K562 (cell line): ENCODE measurements around the gene MYL12A. TPM values are rescaled to one million over a fixed set of nuclear protein-coding genes. Genes with fewer than 3 reads are reported as not detected.
A peak's percentile ranks its signal among the peaks of the same experiment; 100 is the strongest.

Experiments
- ATAC-seq: fragments of 200-7000 bp; cut with Tn5 transposase; 3 replicates; pipeline ENCODE4 v1.9.1; 2020; ENCODE audit warnings: moderate library complexity
- BruUV-seq: library from RNA; stranded (reverse); fragments of 400-500 nt; replicated peaks from 2 replicates; lab custom pipeline; 2021; lab: Mats Ljungman, UMichigan
- CTCF ChIA-PET: fragments of 300-600 bp; formaldehyde crosslinking; extraction: SDS; loops from one replicate; lab custom pipeline; 2021; ENCODE audit warnings: low intra/inter-chr PET ratio; lab: Yijun Ruan, JAX
- POLR2A ChIA-PET: fragments of 300-600, 350-650 bp; sonication (Branson Sonifier 250); formaldehyde crosslinking; extraction: SDS; loops from one replicate; lab custom pipeline; 2021; ENCODE audit warnings: antibody characterized with exemption, inconsistent platforms; lab: Yijun Ruan, JAX
- DNase-seq, 4 experiments: peaks; one replicate each; pipeline versions ENCODE4 v3.0.0 to v3.0.0-alpha.2; 2011 to 2018; ENCODE audit warnings: low spot score in 3 of 4, mixed read lengths in 3 of 4; ENCODE audit errors: extremely low read depth in 1 of 4
- FAIRE-seq: peaks from 2 replicates; lab custom pipeline; 2011; peaks lifted over from hg19 to GRCh38; lab: Jason Lieb, UNC
- H2AFZ ChIP-seq: 2 replicates; pipeline ENCODE4 v1.6.0; 2011; ENCODE audit warnings: low read depth, low read length, control low read depth, inconsistent platforms
- H3K27ac ChIP-seq: fragments of 200-600 bp; 3 replicates; pipeline ENCODE4 v1.8.0; 2011; ENCODE audit warnings: low read depth, mild to moderate bottlenecking, control low read depth, inconsistent platforms, low read length, moderate library complexity, mixed read lengths; ENCODE audit errors: extremely low read depth
- H3K27me3 ChIP-seq, 2 experiments: fragments of 300-600 bp in 1 of 2; 2 replicates in 1 of 2; 3 replicates in 1 of 2; pipeline versions ENCODE4 v1.6.0 to v1.8.0; 2011; ENCODE audit warnings: inconsistent platforms in 2 of 2, low read length in 2 of 2, mild to moderate bottlenecking in 1 of 2, mixed read lengths in 1 of 2, moderate library complexity in 1 of 2; ENCODE audit not compliant: control insufficient read depth in 2 of 2, insufficient read depth in 2 of 2
- H3K36me3 ChIP-seq: fragments of 300-600 bp; 3 replicates; pipeline ENCODE4 v1.8.0; 2011; ENCODE audit warnings: mild to moderate bottlenecking, low read length, inconsistent platforms; ENCODE audit not compliant: control insufficient read depth, insufficient read depth
- H3K4me1 ChIP-seq, 2 experiments: fragments of 200-600 bp in 1 of 2; replicated peaks in 1 of 2; 2 replicates in 1 of 2; 3 replicates in 1 of 2; pipeline versions ENCODE4 v1.5.1 to v1.8.0; 2011; ENCODE audit warnings: inconsistent platforms in 2 of 2, low read length in 2 of 2, mild to moderate bottlenecking in 1 of 2, mixed read lengths in 1 of 2, moderate library complexity in 1 of 2; ENCODE audit not compliant: control insufficient read depth in 2 of 2, insufficient read depth in 2 of 2
- H3K4me2 ChIP-seq: 2 replicates; pipeline ENCODE4 v1.6.1; 2011; ENCODE audit warnings: low read length, control low read depth, inconsistent platforms, mixed read lengths; ENCODE audit not compliant: insufficient read depth
- H3K4me3 ChIP-seq: fragments of 200-600 bp; sonication (generic), shearing (Covaris generic); 2 replicates; pipeline ENCODE4 v1.5.1; 2016; ENCODE audit warnings: control low read depth, inconsistent platforms
- H3K79me2 ChIP-seq: fragments of 200-600 bp; 3 replicates; pipeline ENCODE4 v1.8.0; 2011; ENCODE audit warnings: low read length, inconsistent platforms; ENCODE audit not compliant: control insufficient read depth, insufficient read depth
- H3K9ac ChIP-seq, 2 experiments: 2 replicates each; pipeline versions ENCODE4 v1.6.0 to v1.6.1; 2011; ENCODE audit warnings: low read depth in 2 of 2, low read length in 2 of 2, control low read depth in 1 of 2, inconsistent platforms in 1 of 2, mild to moderate bottlenecking in 1 of 2, mixed read lengths in 1 of 2; ENCODE audit not compliant: insufficient read depth in 1 of 2
- H3K9me1 ChIP-seq: one replicate; pipeline ENCODE4 v1.6.0; 2011; ENCODE audit warnings: inconsistent platforms, mild to moderate bottlenecking, low read length, moderate library complexity; ENCODE audit not compliant: control insufficient read depth, insufficient read depth
- H3K9me3 ChIP-seq: replicated peaks from 2 replicates; pipeline ENCODE4 v1.5.1; 2011; ENCODE audit warnings: low read depth, low read length, inconsistent platforms; ENCODE audit not compliant: control insufficient read depth, insufficient read depth
- H4K20me1 ChIP-seq: replicated peaks from 2 replicates; pipeline ENCODE4 v1.6.1; 2011; ENCODE audit warnings: low read length, inconsistent platforms, mixed read lengths; ENCODE audit not compliant: control insufficient read depth, insufficient read depth
- E2F3 ChIP-seq: fragments of 250-450 bp; sonication (Bioruptor Pico); IDR thresholded peaks from 2 replicates; pipeline ENCODE4 v1.4.0; 2020; ENCODE audit warnings: mild to moderate bottlenecking
- LEF1 ChIP-seq: fragments of 450-650 bp; IDR thresholded peaks from 2 replicates; pipeline ENCODE4 v1.6.1; 2016; ENCODE audit warnings: mild to moderate bottlenecking
- NFE2 ChIP-seq: IDR thresholded peaks from 2 replicates; pipeline ENCODE4 v1.6.1; 2014; ENCODE audit warnings: antibody characterized with exemption, low read depth
- ZFP30 ChIP-seq: fragments of 250-450 bp; sonication (Bioruptor Pico); IDR thresholded peaks from 2 replicates; pipeline ENCODE4 v1.8.0; 2022; ENCODE audit warnings: moderate library complexity, mild to moderate bottlenecking, inconsistent platforms, borderline replicate concordance
- WGBS: fragments of 100-300 bp; shearing (Covaris generic); methylation state at CpG from one replicate; pipeline ENCODE4 v1.1.6; 2016; ENCODE audit warnings: low coverage, mixed read lengths; ENCODE audit not compliant: insufficient coverage; ENCODE audit errors: missing lambda C conversion rate; 5-methylcytosine and 5-hydroxymethylcytosine counted together
- in situ Hi-C: fragments of 300-500 bp; cut with MboI; formaldehyde crosslinking; loops from 4 replicates; pipeline ENCODE4 v1.15.0; 2018; ENCODE audit warnings: inconsistent platforms, mixed read lengths
- intact Hi-C: fragments of 100-400 bp; cut with micrococcal nuclease; formaldehyde crosslinking; loops from 2 replicates; pipeline ENCODE4 v1.14.2; 2022
- polyA plus RNA-seq, 8 experiments: library from polyadenylated mRNA; depleted of rRNA in 4 of 8; stranded (reverse) in 5 of 8; unstranded in 3 of 8; fragments of >200 nt; fragmentation: Nextera tagmentation in 2 of 8; fragmentation: Illumina TruSeq in 1 of 8; extraction: Ambion mirVana in 2 of 8; extraction: Trizol in 1 of 8; gene quantifications; 2 replicates each; pipeline versions ENCODE4 v1.2.1 to v1.2.3, GENCODE V29; 2011 to 2014; ENCODE audit warnings: inconsistent platforms in 1 of 8, missing spikeins in 1 of 8
- total RNA-seq, 7 experiments: library from RNA; depleted of rRNA in 6 of 7; stranded (reverse); fragments of >200 nt in 6 of 7; fragmentation: Illumina TruSeq in 2 of 7; extraction: Trizol in 2 of 7; gene quantifications; 2 replicates each; pipeline versions ENCODE4 v1.2.1 to v1.2.3, GENCODE V29; 2011 to 2021; ENCODE audit warnings: low replicate concordance in 1 of 7
- TF ChIP-seq, protein P1 (sequence below), 2 experiments: fragments of 450-650 bp; formaldehyde crosslinking in 1 of 2; IDR thresholded peaks; 2 replicates each; pipeline versions ENCODE4 v1.4.0 to v1.6.1; 2014 to 2020; ENCODE audit warnings: mild to moderate bottlenecking in 2 of 2, borderline replicate concordance in 1 of 2, low read depth in 1 of 2
- TF ChIP-seq, protein P2 (sequence below): fragments of 250-450 bp; sonication (Bioruptor Pico); IDR thresholded peaks from 2 replicates; pipeline ENCODE4 v1.8.0; 2022; ENCODE audit warnings: moderate library complexity, mild to moderate bottlenecking, inconsistent platforms

MYL12A gene
- total and polyA plus RNA-seq, 9 of the 15 experiments (the other 6 are each of a cell fraction or from before 2014, with no cell fraction given), result 308 to 1,031 (median 559) TPM

DNA sequence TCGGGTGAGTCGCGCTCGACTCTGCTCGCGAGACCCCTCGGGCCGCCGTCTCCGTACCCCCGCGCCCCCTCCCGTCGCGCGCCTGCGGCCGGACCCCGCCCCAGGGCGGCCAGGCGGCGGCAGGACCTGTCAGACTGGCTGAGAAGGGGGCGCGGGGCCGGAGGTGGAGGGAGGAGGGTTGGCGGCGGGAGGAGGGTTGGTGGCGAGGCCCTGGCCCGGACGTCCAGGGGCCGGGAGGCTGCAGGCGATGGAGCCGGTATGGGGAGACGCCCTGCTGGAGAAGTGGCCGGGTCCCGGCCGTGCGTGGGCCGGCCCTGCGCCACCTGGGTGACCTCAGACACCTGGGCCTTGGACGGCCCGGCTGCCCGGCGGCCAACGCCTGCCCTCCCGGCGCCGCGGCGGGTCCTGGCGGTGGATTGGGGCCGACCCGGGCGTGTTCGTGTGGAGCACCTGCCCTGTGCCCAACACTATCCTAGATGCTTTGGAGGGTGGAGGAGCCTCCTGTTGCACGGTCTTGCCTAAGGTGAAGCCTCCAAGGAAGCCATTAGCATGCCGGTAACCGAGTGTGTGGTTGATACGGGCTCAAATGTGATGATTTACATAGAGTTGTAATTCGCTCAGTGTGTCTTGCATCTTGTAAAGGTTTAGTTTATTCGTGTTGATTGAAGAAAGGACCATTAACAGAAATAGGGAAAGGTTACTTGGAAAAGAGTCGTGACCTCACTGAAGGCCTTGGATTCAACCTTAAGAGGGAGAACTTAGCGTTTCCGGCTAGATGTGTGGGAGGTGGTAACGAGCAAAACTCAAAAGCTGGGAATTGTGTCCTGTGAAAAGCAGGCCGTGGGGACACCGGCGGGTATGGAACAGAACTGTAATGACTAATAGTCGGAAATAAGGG, 14.9 kb downstream of the MYL12A start:
- H2AFZ ChIP-seq, result peak overlapping the region; percentile 96
- H3K9me1 ChIP-seq, result peaks cover 6% of the 10 kb centered on the region
- H3K79me2 ChIP-seq, result peaks cover 70% of the 10 kb centered on the region
- peak overlapping the region; percentile 88 for H3K4me2 ChIP-seq
- ChIA-PET CTCF (no interaction called here), POLR2A (interaction anchor here (0.7 to 3.5 kb wide), 12 partner anchors 8 to 402 kb away, joined by 3 to 26 read pairs (median 4); partner anchors contain the start of genes MYL12A and TGIF1)
- peak overlapping the region; percentile 86 to 97 for H3K9ac ChIP-seq
- peak in 3 of 4 experiments; percentile 60 to 88 (median 88) for DNase-seq
- H3K9me3 ChIP-seq, result no peaks in the 10 kb centered on the region
- peak; percentile 15 for FAIRE-seq
- H3K36me3 ChIP-seq, result peaks cover 25% of the 10 kb centered on the region
- H3K27me3 ChIP-seq, result no peaks in the 10 kb centered on the region
- peaks cover 25 to 44% of the 10 kb centered on the region in 2 experiments for H3K4me1 ChIP-seq
- in situ Hi-C loops (no loop called here), intact Hi-C loops (loop anchor here (2.0 to 5.0 kb wide), 2 partner anchors 14 to 400 kb away; no protein-coding TSS in a partner anchor)
- BruUV-seq, result no TSS peak
- H3K4me3 ChIP-seq, result peak overlapping the region; percentile 84
- ATAC-seq, result peak; percentile 57
- peak overlapping the region; percentile 97 for H3K27ac ChIP-seq
- under 1% methylated on average over 66 of the region's 69 CpGs for WGBS
- peaks cover 49% of the 10 kb centered on the region for H4K20me1 ChIP-seq
- TF ChIP-seq NFE2, result no peak
- TF ChIP-seq E2F3, result no peak
- TF ChIP-seq, protein P1, sequence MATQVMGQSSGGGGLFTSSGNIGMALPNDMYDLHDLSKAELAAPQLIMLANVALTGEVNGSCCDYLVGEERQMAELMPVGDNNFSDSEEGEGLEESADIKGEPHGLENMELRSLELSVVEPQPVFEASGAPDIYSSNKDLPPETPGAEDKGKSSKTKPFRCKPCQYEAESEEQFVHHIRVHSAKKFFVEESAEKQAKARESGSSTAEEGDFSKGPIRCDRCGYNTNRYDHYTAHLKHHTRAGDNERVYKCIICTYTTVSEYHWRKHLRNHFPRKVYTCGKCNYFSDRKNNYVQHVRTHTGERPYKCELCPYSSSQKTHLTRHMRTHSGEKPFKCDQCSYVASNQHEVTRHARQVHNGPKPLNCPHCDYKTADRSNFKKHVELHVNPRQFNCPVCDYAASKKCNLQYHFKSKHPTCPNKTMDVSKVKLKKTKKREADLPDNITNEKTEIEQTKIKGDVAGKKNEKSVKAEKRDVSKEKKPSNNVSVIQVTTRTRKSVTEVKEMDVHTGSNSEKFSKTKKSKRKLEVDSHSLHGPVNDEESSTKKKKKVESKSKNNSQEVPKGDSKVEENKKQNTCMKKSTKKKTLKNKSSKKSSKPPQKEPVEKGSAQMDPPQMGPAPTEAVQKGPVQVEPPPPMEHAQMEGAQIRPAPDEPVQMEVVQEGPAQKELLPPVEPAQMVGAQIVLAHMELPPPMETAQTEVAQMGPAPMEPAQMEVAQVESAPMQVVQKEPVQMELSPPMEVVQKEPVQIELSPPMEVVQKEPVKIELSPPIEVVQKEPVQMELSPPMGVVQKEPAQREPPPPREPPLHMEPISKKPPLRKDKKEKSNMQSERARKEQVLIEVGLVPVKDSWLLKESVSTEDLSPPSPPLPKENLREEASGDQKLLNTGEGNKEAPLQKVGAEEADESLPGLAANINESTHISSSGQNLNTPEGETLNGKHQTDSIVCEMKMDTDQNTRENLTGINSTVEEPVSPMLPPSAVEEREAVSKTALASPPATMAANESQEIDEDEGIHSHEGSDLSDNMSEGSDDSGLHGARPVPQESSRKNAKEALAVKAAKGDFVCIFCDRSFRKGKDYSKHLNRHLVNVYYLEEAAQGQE (IDR thresholded peaks at IDR 0.05; ENCODE audit: borderline replicate concordance), result 0 out of 2 replicates have a peak, but pooled peaks have one; percentile 16
- TF ChIP-seq, protein P1 (CRISPR knock-in tag; IDR thresholded peaks at IDR 0.05; ENCODE audit: low read depth), result no peak
- TF ChIP-seq, protein P2, sequence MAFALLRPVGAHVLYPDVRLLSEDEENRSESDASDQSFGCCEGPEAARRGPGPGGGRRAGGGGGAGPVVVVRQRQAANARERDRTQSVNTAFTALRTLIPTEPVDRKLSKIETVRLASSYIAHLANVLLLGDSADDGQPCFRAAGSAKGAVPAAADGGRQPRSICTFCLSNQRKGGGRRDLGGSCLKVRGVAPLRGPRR (CRISPR knock-in tag), result no peak
- TF ChIP-seq ZFP30 (CRISPR knock-in tag), result no peak
- 0 out of 2 replicates have a peak, but pooled peaks have one; percentile 24 for TF ChIP-seq LEF1
